ENCODE data around the gene REPS2. TPM values are rescaled to one million over a fixed set of nuclear protein-coding genes. Genes with fewer than 3 reads are reported as not detected.

Gene REPS2
- total RNA-seq, 1 experiment from 2014 or later: 4.5 TPM

DNA sequence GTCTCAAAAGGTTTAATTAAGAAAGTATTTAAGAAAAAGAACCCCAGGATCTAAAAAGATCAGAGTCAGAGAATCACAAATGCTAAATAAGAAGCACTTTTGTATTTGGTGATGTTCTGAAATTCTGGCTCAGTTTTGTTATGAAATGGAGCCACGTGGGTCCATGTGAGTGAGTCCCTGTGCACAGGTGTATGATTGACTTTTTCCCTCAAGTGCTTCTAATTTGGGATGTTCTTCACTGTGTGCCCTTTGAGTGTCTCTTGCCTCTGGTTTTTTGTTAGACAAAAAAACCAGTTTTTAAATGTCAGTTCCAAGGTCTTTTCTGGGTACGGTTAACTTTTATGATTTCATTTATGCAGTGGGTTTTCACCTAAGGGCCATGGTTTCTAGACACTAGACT, 44.4 kb downstream of the REPS2 start:
- ATAC-seq: no peak
- TF ChIP-seq, protein P1, sequence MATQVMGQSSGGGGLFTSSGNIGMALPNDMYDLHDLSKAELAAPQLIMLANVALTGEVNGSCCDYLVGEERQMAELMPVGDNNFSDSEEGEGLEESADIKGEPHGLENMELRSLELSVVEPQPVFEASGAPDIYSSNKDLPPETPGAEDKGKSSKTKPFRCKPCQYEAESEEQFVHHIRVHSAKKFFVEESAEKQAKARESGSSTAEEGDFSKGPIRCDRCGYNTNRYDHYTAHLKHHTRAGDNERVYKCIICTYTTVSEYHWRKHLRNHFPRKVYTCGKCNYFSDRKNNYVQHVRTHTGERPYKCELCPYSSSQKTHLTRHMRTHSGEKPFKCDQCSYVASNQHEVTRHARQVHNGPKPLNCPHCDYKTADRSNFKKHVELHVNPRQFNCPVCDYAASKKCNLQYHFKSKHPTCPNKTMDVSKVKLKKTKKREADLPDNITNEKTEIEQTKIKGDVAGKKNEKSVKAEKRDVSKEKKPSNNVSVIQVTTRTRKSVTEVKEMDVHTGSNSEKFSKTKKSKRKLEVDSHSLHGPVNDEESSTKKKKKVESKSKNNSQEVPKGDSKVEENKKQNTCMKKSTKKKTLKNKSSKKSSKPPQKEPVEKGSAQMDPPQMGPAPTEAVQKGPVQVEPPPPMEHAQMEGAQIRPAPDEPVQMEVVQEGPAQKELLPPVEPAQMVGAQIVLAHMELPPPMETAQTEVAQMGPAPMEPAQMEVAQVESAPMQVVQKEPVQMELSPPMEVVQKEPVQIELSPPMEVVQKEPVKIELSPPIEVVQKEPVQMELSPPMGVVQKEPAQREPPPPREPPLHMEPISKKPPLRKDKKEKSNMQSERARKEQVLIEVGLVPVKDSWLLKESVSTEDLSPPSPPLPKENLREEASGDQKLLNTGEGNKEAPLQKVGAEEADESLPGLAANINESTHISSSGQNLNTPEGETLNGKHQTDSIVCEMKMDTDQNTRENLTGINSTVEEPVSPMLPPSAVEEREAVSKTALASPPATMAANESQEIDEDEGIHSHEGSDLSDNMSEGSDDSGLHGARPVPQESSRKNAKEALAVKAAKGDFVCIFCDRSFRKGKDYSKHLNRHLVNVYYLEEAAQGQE (IDR thresholded peaks at IDR 0.05; ENCODE audit: insufficient read depth in 1 of 2, low read depth in 2 of 2, low read length in 1 of 2): no peak
- TF ChIP-seq TCF7L2 (IDR thresholded peaks at IDR 0.05; ENCODE audit: low read depth, low read length) (no peak), SIN3A (IDR thresholded peaks at IDR 0.05; ENCODE audit: borderline replicate concordance, insufficient read depth, low read depth, low read length) (no peak), POLR2AphosphoS5 (IDR thresholded peaks at IDR 0.05; ENCODE audit: low read depth, low read length) (no peak)
- TF ChIP-seq, protein P2, sequence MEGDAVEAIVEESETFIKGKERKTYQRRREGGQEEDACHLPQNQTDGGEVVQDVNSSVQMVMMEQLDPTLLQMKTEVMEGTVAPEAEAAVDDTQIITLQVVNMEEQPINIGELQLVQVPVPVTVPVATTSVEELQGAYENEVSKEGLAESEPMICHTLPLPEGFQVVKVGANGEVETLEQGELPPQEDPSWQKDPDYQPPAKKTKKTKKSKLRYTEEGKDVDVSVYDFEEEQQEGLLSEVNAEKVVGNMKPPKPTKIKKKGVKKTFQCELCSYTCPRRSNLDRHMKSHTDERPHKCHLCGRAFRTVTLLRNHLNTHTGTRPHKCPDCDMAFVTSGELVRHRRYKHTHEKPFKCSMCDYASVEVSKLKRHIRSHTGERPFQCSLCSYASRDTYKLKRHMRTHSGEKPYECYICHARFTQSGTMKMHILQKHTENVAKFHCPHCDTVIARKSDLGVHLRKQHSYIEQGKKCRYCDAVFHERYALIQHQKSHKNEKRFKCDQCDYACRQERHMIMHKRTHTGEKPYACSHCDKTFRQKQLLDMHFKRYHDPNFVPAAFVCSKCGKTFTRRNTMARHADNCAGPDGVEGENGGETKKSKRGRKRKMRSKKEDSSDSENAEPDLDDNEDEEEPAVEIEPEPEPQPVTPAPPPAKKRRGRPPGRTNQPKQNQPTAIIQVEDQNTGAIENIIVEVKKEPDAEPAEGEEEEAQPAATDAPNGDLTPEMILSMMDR (IDR thresholded peaks at IDR 0.05): no peak
- ChIA-PET POLR2A (no interaction called here), CTCF (no interaction called here)
- in situ Hi-C loops (cut with HindIII; ENCODE audit: low pct_unique_long_range_greater_than_20kb, low sequenced_read_pairs) (no loop called here), intact Hi-C loops (cut with micrococcal nuclease; ENCODE audit: unreplicated experiment) (no loop called here)
- no peaks in the 10 kb centered on the region for H3K4me1 ChIP-seq (ENCODE audit: control insufficient read depth, insufficient read depth, low read length)
- BruUV-seq (replicated peaks): no TSS peak
- H3K9me3 ChIP-seq (ENCODE audit: control insufficient read depth, insufficient read depth, low read depth, low read length): no peaks in the 10 kb centered on the region
- no peak overlapping the region for H3K27ac ChIP-seq (ENCODE audit: low read length)
- H3K36me3 ChIP-seq (ENCODE audit: control insufficient read depth, insufficient read depth, low read length): no peaks in the 10 kb centered on the region
- H3K4me3 ChIP-seq (ENCODE audit: low read depth in 2 of 2, low read length in 2 of 2): no peak overlapping the region
- H3K27me3 ChIP-seq (ENCODE audit: control insufficient read depth, insufficient read depth, low read length): no peaks in the 10 kb centered on the region
- DNase-seq (ENCODE audit: low read depth, low spot score): no peak

DNA sequence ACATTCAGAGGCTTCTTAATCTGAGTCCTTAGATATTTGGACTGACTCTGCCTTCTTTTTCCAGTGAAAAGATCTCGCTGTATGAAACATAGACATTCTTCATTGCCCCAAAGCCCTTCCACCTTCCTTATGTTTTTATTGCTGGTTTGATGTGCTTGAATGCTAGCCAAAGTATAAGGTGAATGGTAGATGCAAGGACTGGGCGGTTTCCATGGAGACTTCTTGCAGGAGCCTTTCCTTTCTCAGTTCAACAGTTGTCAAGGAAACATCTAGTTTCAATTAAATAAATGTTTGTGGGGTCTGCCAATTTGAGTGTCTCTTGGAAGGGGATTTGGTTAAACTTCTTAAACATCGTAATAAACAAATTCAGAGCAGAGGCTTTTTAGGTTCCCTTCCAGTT, 46.0 kb downstream of the REPS2 start:
- POLR2A ChIA-PET: no interaction called here
- no TSS peak for BruUV-seq (replicated peaks)
- in situ Hi-C loops (cut with HindIII; ENCODE audit: low pct_unique_long_range_greater_than_20kb, low sequenced_read_pairs): no loop called here
- TF ChIP-seq, protein P1 (IDR thresholded peaks at IDR 0.05; ENCODE audit: insufficient read depth in 1 of 2, low read depth in 2 of 2, low read length in 1 of 2): no peak
- TF ChIP-seq POLR2AphosphoS5 (IDR thresholded peaks at IDR 0.05; ENCODE audit: low read depth, low read length): no peak
- DNase-seq (ENCODE audit: low read depth, low spot score) (no peak), ATAC-seq (no peak)
- CTCF ChIA-PET: no interaction called here
- Histone ChIP-seq H3K4me3 (ENCODE audit: low read depth in 2 of 2, low read length in 2 of 2) (no peak overlapping the region), H3K9me3 (ENCODE audit: control insufficient read depth, insufficient read depth, low read depth, low read length) (no peaks in the 10 kb centered on the region), H3K4me1 (ENCODE audit: control insufficient read depth, insufficient read depth, low read length) (no peaks in the 10 kb centered on the region), H3K27me3 (ENCODE audit: control insufficient read depth, insufficient read depth, low read length) (no peaks in the 10 kb centered on the region), H3K36me3 (ENCODE audit: control insufficient read depth, insufficient read depth, low read length) (no peaks in the 10 kb centered on the region), H3K27ac (ENCODE audit: low read length) (no peak overlapping the region)
- intact Hi-C loops (cut with micrococcal nuclease; ENCODE audit: unreplicated experiment): no loop called here

Data from Panc1 (cell line).